Activated naive CD4-positive, alpha-beta T cell treated with anti-CD3 and anti-CD28 coated beads, Interleukin-2, amount 50 U/mL, for 16 hours (primary cell): Measurements from ENCODE around the gene MMP8.
"Not testable (repeated sequence)": the region's sequence is repeated elsewhere in the genome, so short reads cannot be mapped to it uniquely, and the experiment has no call there.

Experiments used
- DNase-seq: peaks from one replicate; pipeline ENCODE4 v3.0.0-alpha.2; 2020

MMP8 gene

GRCh38 chr11:102724904-102725500 lies at the start of gene MMP8:
Gene MMP8 (minus strand): TSS chr11:102724954. CDS start chr11:102724855, 99 bp downstream.
- DNase-seq, result no peak

- DNase-seq, result no peak
These were observed 48.6 kb upstream of the MMP8 start for GRCh38 chr11:102773386-102773785.

- no peak for DNase-seq
These were observed 46.6 kb upstream of the MMP8 start for GRCh38 chr11:102771351-102771750.

GRCh38 chr11:102770191-102770590 lies 45.4 kb upstream of the MMP8 start:
- no peak for DNase-seq

- DNase-seq, result no peak
These were observed 43.0 kb upstream of the MMP8 start for GRCh38 chr11:102767800-102768199.

GRCh38 chr11:102763440-102763839 lies 38.7 kb upstream of the MMP8 start:
- no peak for DNase-seq

- no peak for DNase-seq
These were observed 37.6 kb upstream of the MMP8 start for GRCh38 chr11:102762361-102762767.

- DNase-seq, result no peak
These were observed 37.0 kb upstream of the MMP8 start for GRCh38 chr11:102761646-102762238.

GRCh38 chr11:102760344-102761035 lies 35.7 kb upstream of the MMP8 start:
- no peak for DNase-seq

GRCh38 chr11:102757823-102758549 lies 33.2 kb upstream of the MMP8 start:
- DNase-seq, result no peak

GRCh38 chr11:102753267-102753666 lies 28.5 kb upstream of the MMP8 start:
- DNase-seq, result no peak

GRCh38 chr11:102751673-102752072 lies 26.9 kb upstream of the MMP8 start:
- no peak for DNase-seq

- no peak for DNase-seq
These were observed 24.5 kb upstream of the MMP8 start for GRCh38 chr11:102749101-102749722.

GRCh38 chr11:102746746-102747578 lies 22.2 kb upstream of the MMP8 start:
- DNase-seq, result not testable (repeated sequence)

GRCh38 chr11:102734650-102735049 lies 9.9 kb upstream of the MMP8 start:
- DNase-seq, result no peak

- peak; percentile 18 for DNase-seq
These were observed 8.6 kb upstream of the MMP8 start for GRCh38 chr11:102733232-102733875.

GRCh38 chr11:102730944-102731343 lies 6.2 kb upstream of the MMP8 start:
- DNase-seq, result not testable (repeated sequence)

- DNase-seq, result no peak
These were observed 5.4 kb upstream of the MMP8 start for GRCh38 chr11:102729849-102730815.

- no peak for DNase-seq
These were observed 3.1 kb upstream of the MMP8 start for GRCh38 chr11:102727890-102728289.

- no peak for DNase-seq
These were observed 1.9 kb downstream of the MMP8 start for GRCh38 chr11:102722821-102723220.
